Suprapubic skin (tissue), 4 donors: ENCODE measurements around the gene PYGL. TPM values are rescaled to one million over a fixed set of nuclear protein-coding genes. Genes with fewer than 3 reads are reported as not detected.
"Not testable (repeated sequence)": the region's sequence is repeated elsewhere in the genome, so short reads cannot be mapped to it uniquely, and the experiment has no call there.

Experiments
- DNase-seq, 2 donors: peaks; one replicate each; pipeline ENCODE4 v3.0.0-alpha.2; 2019; ENCODE audit warnings: low spot score in 2 of 2
- H3K27ac ChIP-seq: fragments of 200-600 bp; sonication (generic); one replicate; pipeline ENCODE4 v1.5.1; 2019
- H3K27me3 ChIP-seq: fragments of 200-600 bp; sonication (generic); one replicate; pipeline ENCODE4 v1.5.1; 2019
- H3K36me3 ChIP-seq: fragments of 200-600 bp; sonication (generic); one replicate; pipeline ENCODE4 v1.5.1; 2019
- H3K4me1 ChIP-seq: fragments of 200-600 bp; sonication (generic); one replicate; pipeline ENCODE4 v1.5.1; 2019
- H3K4me3 ChIP-seq: fragments of 200-600 bp; sonication (generic); one replicate; pipeline ENCODE4 v1.5.1; 2019; ENCODE audit warnings: mild to moderate bottlenecking
- H3K9me3 ChIP-seq: fragments of 200-600 bp; sonication (generic); one replicate; pipeline ENCODE4 v1.5.1; 2019
- CTCF ChIP-seq, 2 donors: fragments of 200-600 bp in 1 of 2; fragments of 450-650 bp in 1 of 2; sonication (generic) in 1 of 2; IDR thresholded peaks; one replicate each; pipeline ENCODE4 v1.5.1; 2016 to 2019; ENCODE audit warnings: antibody characterized with exemption in 2 of 2, mild to moderate bottlenecking in 1 of 2, moderate library complexity in 1 of 2
- EP300 ChIP-seq: sonication (generic); formaldehyde crosslinking; IDR thresholded peaks from one replicate; pipeline ENCODE4 v1.6.1; 2017; ENCODE audit warnings: antibody characterized with exemption
- POLR2A ChIP-seq, 2 donors: fragments of 450-650 bp; IDR thresholded peaks; one replicate each; pipeline ENCODE4 v1.6.1; 2017; ENCODE audit warnings: antibody characterized with exemption in 2 of 2, mild to moderate bottlenecking in 2 of 2, moderate library complexity in 2 of 2
- POLR2AphosphoS5 ChIP-seq, 3 donors: sonication (generic); formaldehyde crosslinking; IDR thresholded peaks; one replicate each; pipeline ENCODE4 v1.6.1; 2017; ENCODE audit warnings: antibody characterized with exemption in 3 of 3
- WGBS: methylation state at CpG from one replicate; pipeline ENCODE4 v1.1.5; 2018; 5-methylcytosine and 5-hydroxymethylcytosine counted together
- total RNA-seq, 4 donors: library from RNA; depleted of rRNA; stranded (reverse); fragments of >200 nt; gene quantifications; one replicate each; pipeline ENCODE4 v1.1.0, GENCODE V29; 2016

PYGL gene
- total RNA-seq, 4 donors from 2014 or later, result 43.3 to 73.4 (median 48.4) TPM

GRCh38 chr14:50961605-50962221, 17.4 kb upstream of the PYGL start:
- no peak for DNase-seq

GRCh38 chr14:50957296-50957695, 13.0 kb upstream of the PYGL start:
- Histone ChIP-seq H3K4me1 (peaks cover 38% of the 10 kb centered on the region), H3K27ac (no peak overlapping the region), H3K4me3 (no peak overlapping the region), H3K9me3 (no peaks in the 10 kb centered on the region), H3K27me3 (no peaks in the 10 kb centered on the region), H3K36me3 (no peaks in the 10 kb centered on the region)
- TF ChIP-seq CTCF (IDR thresholded peaks at IDR 0.05) (no peak), EP300 (no peak), POLR2A (IDR thresholded peaks at IDR 0.05) (no peak), POLR2AphosphoS5 (IDR thresholded peaks at IDR 0.05) (no peak)
- WGBS, result 68% methylated on average over 3 of the region's 3 CpGs
- no peak for DNase-seq

More at GRCh38 chr14:50961605-50962221, 17.4 kb upstream of the PYGL start:
- no peaks in the 10 kb centered on the region for H3K9me3 ChIP-seq
- H3K36me3 ChIP-seq, result no peaks in the 10 kb centered on the region
- H3K4me3 ChIP-seq, result no peak overlapping the region
- H3K27me3 ChIP-seq, result no peaks in the 10 kb centered on the region
- TF ChIP-seq POLR2AphosphoS5 (IDR thresholded peaks at IDR 0.05) (no peak), CTCF (IDR thresholded peaks at IDR 0.05) (no peak), EP300 (no peak), POLR2A (IDR thresholded peaks at IDR 0.05) (no peak)
- H3K4me1 ChIP-seq, result peaks cover 16% of the 10 kb centered on the region
- no peak overlapping the region for H3K27ac ChIP-seq
- WGBS, result 31% methylated on average over 2 of the region's 2 CpGs

DNA sequence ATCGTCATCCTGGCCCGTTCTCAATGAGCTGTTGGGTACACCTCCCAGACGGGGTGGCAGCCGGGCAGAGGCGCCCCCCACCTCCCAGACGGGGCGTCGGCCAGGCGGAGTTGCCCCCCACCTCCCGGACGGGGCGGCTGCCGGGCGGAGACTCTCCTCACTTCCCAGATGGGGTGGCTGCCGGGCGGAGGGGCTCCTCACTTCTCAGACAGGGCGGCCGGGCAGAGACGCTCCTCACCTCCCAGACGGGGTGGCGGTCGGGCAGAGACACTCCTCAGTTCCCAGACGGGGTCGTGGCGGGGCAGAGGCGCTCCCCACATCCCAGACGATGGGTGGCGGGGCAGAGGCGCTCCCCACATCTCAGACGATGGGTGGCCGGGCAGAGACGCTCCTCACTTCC, 12.1 kb upstream of the PYGL start:
- not testable (repeated sequence) for H3K9me3 ChIP-seq, DNase-seq, H3K27ac ChIP-seq, H3K27me3 ChIP-seq, H3K36me3 ChIP-seq, H3K4me3 ChIP-seq
- H3K4me1 ChIP-seq, result peaks cover 30% of the 10 kb centered on the region
- 84% methylated on average over 31 of the region's 32 CpGs for WGBS

DNA sequence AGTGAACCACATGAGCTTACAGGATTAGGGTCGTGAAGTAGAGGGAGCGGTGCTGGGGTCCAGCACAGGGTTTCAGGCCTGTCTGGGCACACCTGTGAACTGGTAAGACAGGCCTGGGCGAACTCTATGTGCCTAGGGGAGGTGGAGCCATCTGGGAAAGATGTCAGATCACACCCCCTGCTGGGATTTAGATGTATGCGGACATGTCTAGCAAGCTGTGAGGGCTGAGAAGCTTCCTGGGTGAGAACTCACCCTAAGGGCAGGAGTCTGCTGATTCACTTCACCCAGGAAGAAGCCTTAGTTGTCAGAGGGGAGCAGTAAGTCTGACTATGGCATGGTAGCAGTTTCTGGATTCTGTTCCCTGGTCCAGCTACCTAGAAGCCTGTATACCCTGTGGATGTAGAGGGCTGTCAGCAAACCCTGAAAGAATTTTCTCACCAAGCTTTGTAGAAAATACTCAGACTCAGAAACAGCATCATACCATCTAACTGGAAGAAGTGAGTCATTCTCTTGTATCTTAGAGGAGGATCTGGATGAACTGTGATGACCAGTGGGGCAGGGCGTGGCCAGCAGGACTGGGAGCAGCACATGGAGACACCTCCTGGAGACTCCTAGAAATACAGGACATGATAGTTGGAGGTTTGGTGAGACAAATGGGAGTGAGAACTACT, 11.2 kb upstream of the PYGL start:
- no peak for TF ChIP-seq POLR2A (IDR thresholded peaks at IDR 0.05)
- TF ChIP-seq CTCF (IDR thresholded peaks at IDR 0.05), result peak in 1 of 2 donors; percentile 59
- H3K9me3 ChIP-seq, result no peaks in the 10 kb centered on the region
- H3K27ac ChIP-seq, result peak overlapping the region; percentile 87
- no peak overlapping the region for H3K4me3 ChIP-seq
- no peaks in the 10 kb centered on the region for H3K27me3 ChIP-seq
- H3K4me1 ChIP-seq, result peaks cover 22% of the 10 kb centered on the region
- WGBS, result 53% methylated on average over 5 of the region's 5 CpGs
- DNase-seq, result peak in 1 of 2 donors; percentile 74
- no peaks in the 10 kb centered on the region for H3K36me3 ChIP-seq

- TF ChIP-seq EP300, result no peak
- peak; percentile 48 to 58 for TF ChIP-seq CTCF (IDR thresholded peaks at IDR 0.05)
- TF ChIP-seq POLR2AphosphoS5 (IDR thresholded peaks at IDR 0.05), result no peak
- no peak for DNase-seq
- H3K9me3 ChIP-seq, result no peaks in the 10 kb centered on the region
- H3K27ac ChIP-seq, result peak overlapping the region; percentile 87
- no peak overlapping the region for H3K4me3 ChIP-seq
- no peaks in the 10 kb centered on the region for H3K36me3 ChIP-seq
- peaks cover 22% of the 10 kb centered on the region for H3K4me1 ChIP-seq
- no peaks in the 10 kb centered on the region for H3K27me3 ChIP-seq
- WGBS, result 17% methylated on average over 1 of the region's 1 CpG
Observed at GRCh38 chr14:50954811-50955372, 10.6 kb upstream of the PYGL start.
